GM19328 (cell line): ENCODE results near the gene NPEPL1.
A peak's percentile ranks its signal among the peaks of the same experiment; 100 is the strongest.

Source experiments
- ATAC-seq: cut with Tn5 transposase; IDR thresholded peaks from one replicate; pipeline ENCODE4 v1.9.1; 2021; ENCODE audit warnings: mild to moderate bottlenecking, moderate library complexity; ENCODE audit not compliant: unreplicated experiment

Gene NPEPL1

GRCh38 chr20:58657986-58658385 lies 34.6 kb upstream of the NPEPL1 start:
- ATAC-seq = no peak

DNA sequence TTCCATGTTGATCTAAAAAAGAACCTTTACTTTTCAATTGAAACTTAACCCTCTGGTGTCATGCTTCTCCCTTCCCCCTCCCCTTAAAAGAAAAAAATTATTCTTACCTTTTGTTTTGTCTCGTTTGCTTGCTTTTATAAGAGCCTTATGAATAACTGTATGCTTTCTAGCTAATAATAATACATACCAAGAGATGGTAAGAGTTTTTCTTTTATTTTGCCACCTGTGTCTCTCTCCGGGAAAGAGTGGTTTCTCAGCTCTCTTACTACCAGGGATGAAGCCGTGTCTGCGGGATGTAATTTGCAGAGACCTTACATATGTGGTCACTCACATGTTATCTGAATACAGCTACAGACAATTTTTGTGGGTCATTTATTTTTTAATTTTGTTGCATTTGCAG lies 33.8 kb upstream of the NPEPL1 start:
- no peak for ATAC-seq

- ATAC-seq = no peak
These were observed 32.8 kb upstream of the NPEPL1 start for GRCh38 chr20:58659841-58660240.

GRCh38 chr20:58660855-58661597 lies 31.6 kb upstream of the NPEPL1 start:
- ATAC-seq = no peak

DNA sequence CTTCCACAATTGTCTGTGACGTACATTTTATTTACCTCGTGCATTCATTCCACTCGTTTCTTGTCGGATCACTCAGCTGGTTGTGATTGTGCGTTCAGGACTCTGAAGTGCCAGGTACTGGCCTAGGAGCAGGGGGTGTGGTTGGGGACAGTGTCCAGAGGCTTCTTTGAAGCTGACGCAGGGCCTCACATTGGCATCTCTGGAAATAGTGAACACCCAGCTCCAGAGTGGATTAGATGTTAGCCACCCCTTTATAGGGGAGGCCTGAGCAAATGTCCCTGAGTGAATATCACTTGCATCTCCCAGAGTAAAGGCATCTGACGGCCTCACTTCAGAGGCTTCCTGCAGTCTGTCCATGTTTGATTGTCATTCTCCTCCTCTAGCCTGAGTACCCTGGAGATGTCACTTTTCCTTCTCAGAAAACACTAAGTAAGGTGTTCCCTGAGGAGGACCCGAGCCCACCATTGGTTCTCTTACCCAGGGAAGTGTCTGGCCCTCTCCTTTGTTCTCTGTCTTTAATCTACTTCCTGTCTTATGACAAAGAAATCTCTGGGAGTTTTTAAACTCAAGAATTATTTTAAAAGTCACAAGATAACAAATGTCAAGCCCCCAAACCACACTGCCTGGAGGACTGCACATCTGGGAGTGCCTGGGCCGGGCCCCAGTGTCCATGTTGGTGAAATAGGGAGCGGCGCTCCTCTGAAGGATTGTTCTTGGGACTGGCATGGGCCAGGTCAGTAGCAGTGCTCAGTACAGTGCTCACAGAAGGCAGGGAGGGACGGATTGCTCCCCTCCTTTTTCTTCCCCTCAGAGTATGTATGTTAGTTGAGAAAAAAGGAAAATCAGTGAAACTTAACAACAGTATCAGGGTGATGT lies 30.8 kb upstream of the NPEPL1 start:
- no peak for ATAC-seq

GRCh38 chr20:58664331-58664730 lies 28.3 kb upstream of the NPEPL1 start:
- ATAC-seq = no peak

DNA sequence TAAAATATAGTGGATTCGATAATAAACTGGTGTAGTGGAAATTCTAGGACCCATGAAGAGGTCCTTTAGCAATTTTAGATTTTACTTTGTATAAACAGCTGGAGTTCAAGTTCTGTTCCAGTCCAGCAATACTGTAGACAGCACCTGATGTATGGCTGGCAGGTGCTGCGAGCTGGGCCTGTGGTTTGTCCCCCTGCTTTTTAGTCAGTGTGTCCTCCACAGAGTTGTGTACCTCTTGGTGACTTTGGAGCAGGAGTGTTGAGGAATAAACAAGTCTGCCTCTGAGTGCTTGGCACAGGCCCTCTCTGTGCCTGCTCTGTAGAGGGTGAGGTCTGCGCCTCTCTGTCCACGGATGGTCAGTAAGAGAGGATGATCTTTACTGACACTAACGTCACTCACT lies 27.7 kb upstream of the NPEPL1 start:
- ATAC-seq = no peak

- no peak for ATAC-seq
These were observed 27.0 kb upstream of the NPEPL1 start for GRCh38 chr20:58665606-58666005.

DNA sequence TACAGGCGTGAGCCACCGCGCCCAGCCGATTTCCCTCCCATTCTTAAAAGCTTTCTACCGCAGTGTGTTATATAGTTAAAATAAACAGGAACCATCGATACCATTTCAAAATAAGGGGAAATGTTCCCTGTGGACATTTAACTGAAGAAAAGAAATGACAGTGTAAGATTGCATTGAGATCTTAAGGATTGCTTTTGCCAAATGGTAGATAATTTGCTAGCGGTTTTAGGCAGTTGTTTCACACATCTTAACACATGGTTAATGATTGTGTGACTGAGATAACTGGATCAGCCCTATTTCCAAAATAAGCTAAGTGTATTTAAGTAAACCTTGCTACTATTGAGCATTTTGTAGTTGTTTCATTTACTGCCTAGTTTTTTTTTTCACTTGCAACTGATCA lies 25.9 kb upstream of the NPEPL1 start:
- ATAC-seq = no peak

GRCh38 chr20:58667975-58668374 lies 24.6 kb upstream of the NPEPL1 start:
- no peak for ATAC-seq

GRCh38 chr20:58668901-58669286 lies 23.7 kb upstream of the NPEPL1 start:
- ATAC-seq = no peak

DNA sequence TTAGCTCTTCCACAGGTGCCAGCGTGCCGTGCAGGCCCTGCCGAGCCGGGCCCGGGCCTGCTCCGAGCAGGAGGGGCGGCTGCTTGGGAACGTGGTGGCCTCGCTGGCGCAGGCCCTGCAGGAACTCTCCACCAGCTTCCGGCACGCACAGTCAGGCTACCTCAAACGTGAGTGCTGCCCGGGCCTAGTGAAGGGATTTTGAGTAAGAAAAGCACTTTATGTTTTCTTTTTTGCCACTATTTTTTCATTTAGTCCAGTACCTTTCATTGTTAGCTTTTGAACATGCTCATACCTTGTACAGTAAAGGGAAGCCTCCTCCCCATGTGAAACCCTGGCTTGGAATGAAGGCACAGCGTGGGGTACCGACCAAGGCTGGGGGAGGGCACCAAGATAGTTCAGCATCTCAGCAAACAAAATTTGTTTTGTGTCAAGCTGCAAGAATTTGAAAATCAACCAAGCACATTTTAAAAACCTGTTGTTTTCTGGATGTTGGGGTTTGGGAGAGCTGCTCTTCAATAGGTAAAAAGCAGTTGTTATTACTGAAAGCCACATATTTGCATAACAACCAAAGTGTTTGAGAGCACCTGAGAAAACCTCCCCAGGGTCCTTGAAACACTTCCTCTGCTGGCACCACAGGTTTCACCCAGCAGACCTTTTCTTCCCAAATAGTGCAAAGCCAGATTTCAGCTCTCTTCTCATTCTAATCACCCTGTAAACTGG lies 23.2 kb upstream of the NPEPL1 start:
- ATAC-seq = peak; percentile 60

DNA sequence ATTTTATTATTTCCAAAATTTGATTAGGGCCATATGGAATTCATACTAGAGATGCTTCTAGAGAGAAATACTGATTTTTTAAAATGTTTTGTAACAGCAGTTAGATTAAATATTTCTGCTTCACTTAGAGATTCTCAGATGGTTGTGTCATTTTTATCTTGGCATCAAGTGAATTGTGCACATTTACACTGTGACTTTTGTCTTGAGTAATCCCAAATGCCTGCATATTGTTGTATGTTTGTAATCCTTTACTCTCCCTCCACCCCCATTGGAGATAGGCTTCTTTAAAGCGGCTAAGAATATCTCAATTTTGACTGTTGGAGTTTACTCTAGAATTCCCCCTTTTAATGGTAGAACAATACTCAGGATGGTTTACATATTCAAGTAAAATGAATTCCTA lies 22.5 kb upstream of the NPEPL1 start:
- ATAC-seq = no peak

DNA sequence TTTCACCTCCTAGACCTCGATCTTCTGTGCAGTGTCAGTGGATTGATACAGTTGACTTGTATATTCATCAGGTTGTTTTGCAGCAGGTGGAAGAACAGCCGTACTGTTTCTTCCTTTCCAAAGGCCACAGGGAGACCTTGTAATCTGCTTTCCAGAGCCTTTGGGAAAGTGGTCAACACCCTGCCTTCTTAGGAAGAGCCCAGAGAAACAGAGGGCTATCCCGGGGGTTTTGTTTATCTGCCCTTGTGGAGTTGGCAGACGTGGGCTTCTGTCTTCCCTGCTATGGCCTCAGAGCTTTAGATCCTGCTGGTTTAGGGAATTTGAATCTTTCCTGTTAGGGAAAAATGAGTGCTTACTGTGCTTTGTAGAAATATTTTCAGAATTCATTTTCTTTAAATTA lies 21.9 kb upstream of the NPEPL1 start:
- ATAC-seq = no peak

- ATAC-seq = no peak
These were observed 19.5 kb upstream of the NPEPL1 start for GRCh38 chr20:58673119-58673518.

- no peak for ATAC-seq
These were observed 17.4 kb upstream of the NPEPL1 start for GRCh38 chr20:58675146-58675584.

- ATAC-seq = no peak
These were observed 17.0 kb upstream of the NPEPL1 start for GRCh38 chr20:58675641-58676040.

GRCh38 chr20:58676161-58676560 lies 16.4 kb upstream of the NPEPL1 start:
- no peak for ATAC-seq

DNA sequence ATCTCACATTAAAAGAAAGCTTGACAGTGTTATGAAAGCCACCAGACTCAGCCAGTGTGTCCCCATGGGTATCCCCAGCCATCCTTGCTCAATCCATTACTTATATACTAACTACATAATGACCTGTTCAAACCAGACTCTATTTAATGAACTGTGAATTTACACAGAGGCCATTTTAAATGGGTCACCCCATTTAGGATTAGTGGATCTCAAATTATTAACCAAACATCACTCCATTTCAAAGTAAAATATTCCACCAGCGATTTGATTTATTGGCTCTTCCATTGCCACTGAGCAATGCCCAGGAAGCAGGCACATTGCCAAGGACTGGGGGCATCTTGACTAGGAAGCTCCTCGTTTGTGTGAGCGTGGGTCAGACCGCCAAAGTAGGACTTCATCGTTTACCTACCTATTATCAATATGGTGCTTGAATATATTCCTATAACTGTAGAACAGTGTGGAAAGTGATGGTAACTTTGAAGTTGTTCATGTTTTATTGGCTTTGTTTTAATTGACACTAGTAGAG lies 15.5 kb upstream of the NPEPL1 start:
- no peak for ATAC-seq

- no peak for ATAC-seq
These were observed 14.8 kb upstream of the NPEPL1 start for GRCh38 chr20:58677808-58678207.

DNA sequence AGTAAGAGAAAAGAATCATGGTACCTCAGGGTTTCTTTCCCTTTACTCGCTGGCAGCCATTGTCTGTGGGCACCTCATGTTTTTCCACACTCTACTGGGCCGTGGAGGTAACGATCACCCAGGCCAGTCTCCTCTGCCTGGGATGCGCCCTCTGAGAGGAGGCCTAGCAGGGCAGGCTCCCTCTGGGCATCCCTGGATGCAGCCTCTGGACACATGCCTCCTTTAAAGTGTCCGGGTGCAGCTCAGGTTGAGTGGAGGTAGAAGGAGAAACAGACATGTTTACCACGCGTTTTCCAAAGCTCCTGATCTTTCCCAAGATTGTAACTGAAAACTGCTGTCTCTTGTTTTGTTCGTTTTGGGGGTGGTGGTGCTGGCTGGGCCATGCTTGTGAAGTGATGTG lies 13.8 kb upstream of the NPEPL1 start:
- ATAC-seq = no peak
